ENCODE results near the gene SLC37A1.

Gene SLC37A1

GRCh38 chr21:42473498-42474042 is 40.1 kb upstream of the SLC37A1 start:
- TF ChIP-seq POLR2A (IDR thresholded peaks at IDR 0.05; ENCODE audit: low read depth, low read length): no peak
- FAIRE-seq (no peak), DNase-seq (ENCODE audit: insufficient read length, low spot score) (no peak)

GRCh38 chr21:42474043-42474831 is 39.4 kb upstream of the SLC37A1 start:
- FAIRE-seq (peak; percentile 61), DNase-seq (ENCODE audit: insufficient read length, low spot score) (peak; percentile 91)
- TF ChIP-seq POLR2A (IDR thresholded peaks at IDR 0.05; ENCODE audit: low read depth, low read length): no peak

GRCh38 chr21:42475036-42475435 is 38.6 kb upstream of the SLC37A1 start:
- no peak for DNase-seq (ENCODE audit: insufficient read length, low spot score)
- no peak for FAIRE-seq
- no peak for TF ChIP-seq POLR2A (IDR thresholded peaks at IDR 0.05; ENCODE audit: low read depth, low read length)

GRCh38 chr21:42475526-42476387 is 37.9 kb upstream of the SLC37A1 start:
- no peak for FAIRE-seq
- no peak for DNase-seq (ENCODE audit: insufficient read length, low spot score)
- no peak for TF ChIP-seq POLR2A (IDR thresholded peaks at IDR 0.05; ENCODE audit: low read depth, low read length)

- DNase-seq (ENCODE audit: insufficient read length, low spot score): no peak
- TF ChIP-seq POLR2A (IDR thresholded peaks at IDR 0.05; ENCODE audit: low read depth, low read length): no peak
- FAIRE-seq: no peak
These were observed 37.0 kb upstream of the SLC37A1 start for GRCh38 chr21:42476388-42477331.

GRCh38 chr21:42478504-42478903 is 35.1 kb upstream of the SLC37A1 start:
- no peak for TF ChIP-seq POLR2A (IDR thresholded peaks at IDR 0.05; ENCODE audit: low read depth, low read length)
- no peak for DNase-seq (ENCODE audit: insufficient read length, low spot score)
- no peak for FAIRE-seq

- TF ChIP-seq POLR2A (IDR thresholded peaks at IDR 0.05; ENCODE audit: low read depth, low read length): no peak
- no peak for DNase-seq (ENCODE audit: insufficient read length, low spot score)
- no peak for FAIRE-seq
These were observed 34.1 kb upstream of the SLC37A1 start for GRCh38 chr21:42479582-42479981.

- TF ChIP-seq POLR2A (IDR thresholded peaks at IDR 0.05; ENCODE audit: low read depth, low read length): no peak
- DNase-seq (ENCODE audit: insufficient read length, low spot score): no peak
These were observed 32.9 kb upstream of the SLC37A1 start for GRCh38 chr21:42480736-42481135.

GRCh38 chr21:42481169-42481568 is 32.5 kb upstream of the SLC37A1 start:
- no peak for DNase-seq (ENCODE audit: insufficient read length, low spot score)
- no peak for FAIRE-seq
- TF ChIP-seq POLR2A (IDR thresholded peaks at IDR 0.05; ENCODE audit: low read depth, low read length): no peak

More at GRCh38 chr21:42480736-42481135, 32.9 kb upstream of the SLC37A1 start:
- no peak for FAIRE-seq

GRCh38 chr21:42484966-42485365 is 28.7 kb upstream of the SLC37A1 start:
- FAIRE-seq (no peak), DNase-seq (ENCODE audit: insufficient read length, low spot score) (no peak)
- TF ChIP-seq POLR2A (IDR thresholded peaks at IDR 0.05; ENCODE audit: low read depth, low read length): no peak

- no peak for FAIRE-seq
- TF ChIP-seq POLR2A (IDR thresholded peaks at IDR 0.05; ENCODE audit: low read depth, low read length): no peak
- no peak for DNase-seq (ENCODE audit: insufficient read length, low spot score)
These were observed 27.6 kb upstream of the SLC37A1 start for GRCh38 chr21:42486072-42486471.

GRCh38 chr21:42486531-42486930 is 27.1 kb upstream of the SLC37A1 start:
- FAIRE-seq: no peak
- no peak for DNase-seq (ENCODE audit: insufficient read length, low spot score)
- no peak for TF ChIP-seq POLR2A (IDR thresholded peaks at IDR 0.05; ENCODE audit: low read depth, low read length)

- TF ChIP-seq POLR2A (IDR thresholded peaks at IDR 0.05; ENCODE audit: low read depth, low read length): no peak
- DNase-seq (ENCODE audit: insufficient read length, low spot score): no peak
- FAIRE-seq: no peak
These were observed 24.6 kb upstream of the SLC37A1 start for GRCh38 chr21:42489006-42489563.
